H1 (cell line): ENCODE data around the gene ARL10. TPM values are rescaled to one million over a fixed set of nuclear protein-coding genes. Genes with fewer than 3 reads are reported as not detected.

Experiments used
- CTCF ChIA-PET: fragments of 300-600 bp; sonication (Branson Sonifier 250); formaldehyde crosslinking; loops from one replicate; lab custom pipeline; 2021; ENCODE audit not compliant: partially characterized antibody; lab: Charles Lee
- POLR2A ChIA-PET: fragments of 300-600 bp; sonication (Branson Sonifier 250); formaldehyde crosslinking; loops from one replicate; lab custom pipeline; 2021; ENCODE audit warnings: inconsistent platforms; ENCODE audit not compliant: partially characterized antibody; lab: Charles Lee
- DNase-seq, 2 experiments: peaks; one replicate each; pipeline versions ENCODE4 v3.0.0 to v3.0.0-alpha.2; 2010 to 2022; ENCODE audit warnings: low spot score in 2 of 2, low read depth in 1 of 2, mixed read lengths in 1 of 2
- FAIRE-seq: peaks from 2 replicates; lab custom pipeline; 2011; peaks lifted over from hg19 to GRCh38; lab: Jason Lieb, UNC
- H2AFZ ChIP-seq: 2 replicates; pipeline ENCODE4 v1.8.1; 2012; ENCODE audit warnings: low read length, inconsistent platforms
- H2AK5ac ChIP-seq: 2 replicates; pipeline ENCODE4 v1.6.1; 2013; ENCODE audit warnings: low read depth, low read length
- H2BK120ac ChIP-seq: replicated peaks from 2 replicates; pipeline ENCODE3; 2013; ENCODE audit warnings: low read depth, low read length, inconsistent platforms
- H2BK12ac ChIP-seq: 2 replicates; pipeline ENCODE4 v1.6.1; 2013; ENCODE audit warnings: low read depth, low read length
- H2BK15ac ChIP-seq: 2 replicates; pipeline ENCODE4 v1.6.1; 2013; ENCODE audit warnings: low read length
- H2BK20ac ChIP-seq: 2 replicates; pipeline ENCODE4 v1.6.1; 2013; ENCODE audit warnings: low read length
- H2BK5ac ChIP-seq: 2 replicates; pipeline ENCODE4 v1.6.1; 2013; ENCODE audit warnings: low read depth, low read length
- H3K14ac ChIP-seq: 2 replicates; pipeline ENCODE4 v1.6.1; 2013; ENCODE audit warnings: inconsistent platforms; ENCODE audit not compliant: insufficient read length
- H3K18ac ChIP-seq: 2 replicates; pipeline ENCODE4 v1.6.1; 2013; ENCODE audit warnings: low read length; ENCODE audit errors: extremely low read depth
- H3K23ac ChIP-seq: 2 replicates; pipeline ENCODE4 v1.6.1; 2013; ENCODE audit warnings: inconsistent platforms; ENCODE audit not compliant: insufficient read length
- H3K23me2 ChIP-seq: 2 replicates; pipeline ENCODE4 v1.6.1; 2013; ENCODE audit warnings: low read depth, low read length
- H3K27ac ChIP-seq: 2 replicates; pipeline ENCODE4 v1.6.1; 2011; ENCODE audit warnings: low read depth, low read length, inconsistent platforms
- H3K27me3 ChIP-seq, 4 experiments: replicated peaks in 1 of 4; 1 replicate in 1 of 4; 2 replicates in 3 of 4; pipeline versions ENCODE4 v1.6.1 to v1.8.1; 2011 to 2013; ENCODE audit warnings: low read length in 3 of 4, mild to moderate bottlenecking in 3 of 4, inconsistent platforms in 2 of 4, mixed read lengths in 2 of 4, moderate library complexity in 1 of 4; ENCODE audit not compliant: control insufficient read depth in 3 of 4, insufficient read depth in 3 of 4; ENCODE audit errors: extremely low read depth in 1 of 4
- H3K36me3 ChIP-seq, 4 experiments: 2 replicates each; pipeline versions ENCODE4 v1.6.1 to v1.8.1; 2011 to 2013; ENCODE audit warnings: mild to moderate bottlenecking in 4 of 4, low read length in 3 of 4, moderate library complexity in 2 of 4, control low read depth in 1 of 4, inconsistent platforms in 1 of 4; ENCODE audit not compliant: insufficient read depth in 4 of 4, control insufficient read depth in 2 of 4
- H3K4ac ChIP-seq: replicated peaks from 2 replicates; pipeline ENCODE3; 2013; ENCODE audit warnings: low read length, low read depth, mixed read lengths, inconsistent platforms; ENCODE audit not compliant: insufficient read length
- H3K4me1 ChIP-seq, 4 experiments: replicated peaks in 1 of 4; 1 replicate in 1 of 4; 2 replicates in 3 of 4; pipeline versions ENCODE4 v1.6.1 to v1.8.1; 2011 to 2013; ENCODE audit warnings: low read length in 3 of 4, inconsistent platforms in 2 of 4, mixed read lengths in 1 of 4; ENCODE audit not compliant: insufficient read depth in 4 of 4, control insufficient read depth in 3 of 4
- H3K4me2 ChIP-seq, 2 experiments: 2 replicates each; pipeline versions ENCODE4 v1.6.1 to v1.8.1; 2011 to 2013; ENCODE audit warnings: low read depth in 2 of 2, low read length in 2 of 2, control low read depth in 1 of 2, inconsistent platforms in 1 of 2, mild to moderate bottlenecking in 1 of 2; ENCODE audit not compliant: insufficient read depth in 1 of 2
- H3K4me3 ChIP-seq, 4 experiments: fragments of 200-600, 300-600 bp in 1 of 4; sonication (generic), shearing (Covaris generic), sonication (Bioruptor Twin) in 1 of 4; 2 replicates each; pipeline versions ENCODE4 v1.5.1 to v1.8.1; 2011 to 2016; ENCODE audit warnings: low read length in 4 of 4, low read depth in 3 of 4, control low read depth in 2 of 4, inconsistent platforms in 2 of 4, mild to moderate bottlenecking in 2 of 4, mixed read lengths in 1 of 4, moderate library complexity in 1 of 4; ENCODE audit not compliant: insufficient read depth in 2 of 4; ENCODE audit errors: extremely low read depth in 1 of 4
- H3K56ac ChIP-seq: replicated peaks from 2 replicates; pipeline ENCODE3; 2013; ENCODE audit warnings: low read depth, mild to moderate bottlenecking, mixed read lengths, low read length, inconsistent platforms; ENCODE audit not compliant: insufficient read length
- H3K79me1 ChIP-seq: 2 replicates; pipeline ENCODE4 v1.6.1; 2013; ENCODE audit warnings: low read depth, low read length, control low read depth
- H3K79me2 ChIP-seq, 2 experiments: 2 replicates each; pipeline versions ENCODE4 v1.6.1 to v1.8.1; 2012 to 2013; ENCODE audit warnings: low read length in 2 of 2, mild to moderate bottlenecking in 2 of 2, inconsistent platforms in 1 of 2; ENCODE audit not compliant: insufficient read depth in 2 of 2, control insufficient read depth in 1 of 2
- H3K9ac ChIP-seq, 4 experiments: replicated peaks in 1 of 4; 1 replicate in 1 of 4; 2 replicates in 3 of 4; pipeline versions ENCODE4 v1.6.1 to v1.8.1; 2011 to 2013; ENCODE audit warnings: low read depth in 3 of 4, low read length in 3 of 4, control low read depth in 2 of 4, mild to moderate bottlenecking in 2 of 4, moderate library complexity in 2 of 4, inconsistent platforms in 1 of 4; ENCODE audit errors: extremely low read depth in 1 of 4
- H3K9me3 ChIP-seq, 2 experiments: 2 replicates each; pipeline versions ENCODE4 v1.6.1 to v1.8.1; 2012 to 2013; ENCODE audit warnings: mild to moderate bottlenecking in 2 of 2, moderate library complexity in 2 of 2, control low read depth in 1 of 2, inconsistent platforms in 1 of 2, low read depth in 1 of 2, low read length in 1 of 2, mixed read lengths in 1 of 2; ENCODE audit not compliant: insufficient read depth in 2 of 2
- H4K20me1 ChIP-seq, 2 experiments: replicated peaks in 1 of 2; 2 replicates each; pipeline versions ENCODE3 to v1.8.1; 2011 to 2013; ENCODE audit warnings: inconsistent platforms in 2 of 2, low read length in 2 of 2, mild to moderate bottlenecking in 1 of 2; ENCODE audit not compliant: insufficient read depth in 2 of 2, control insufficient read depth in 1 of 2
- H4K5ac ChIP-seq: 2 replicates; pipeline ENCODE4 v1.6.1; 2013; ENCODE audit warnings: low read length, low read depth, mixed read lengths, inconsistent platforms; ENCODE audit not compliant: insufficient read length
- H4K8ac ChIP-seq: 2 replicates; pipeline ENCODE4 v1.8.0; 2013; ENCODE audit warnings: mild to moderate bottlenecking, moderate library complexity, low read length, inconsistent platforms; ENCODE audit not compliant: insufficient read depth; ENCODE audit errors: extremely low read depth
- H4K91ac ChIP-seq: replicated peaks from 2 replicates; pipeline ENCODE3; 2013; ENCODE audit warnings: low read length, mixed read lengths, inconsistent platforms; ENCODE audit not compliant: insufficient read length
- ASH2L ChIP-seq: fragments of 200-600, 300-600 bp; sonication (generic); IDR thresholded peaks from one replicate; pipeline ENCODE4 v1.7.1; 2017; ENCODE audit warnings: low read length
- CHD2 ChIP-seq: IDR thresholded peaks from 2 replicates; pipeline ENCODE4 v1.6.1; 2012; ENCODE audit warnings: low read length, improper control_type of control experiment
- FOSL1 ChIP-seq: IDR thresholded peaks from 2 replicates; pipeline ENCODE4 v1.6.1; 2011; ENCODE audit warnings: mild to moderate bottlenecking, low read depth, low read length, moderate library complexity; ENCODE audit not compliant: insufficient read depth
- HDAC2 ChIP-seq, 2 experiments: fragments of 300-600 bp in 1 of 2; sonication (generic) in 1 of 2; IDR thresholded peaks; 2 replicates each; pipeline ENCODE4 v1.6.1; 2011 to 2012; ENCODE audit warnings: low read depth in 2 of 2, low read length in 2 of 2, mild to moderate bottlenecking in 2 of 2, moderate library complexity in 2 of 2, borderline replicate concordance in 1 of 2, inconsistent platforms in 1 of 2
- POLR2AphosphoS5 ChIP-seq: IDR thresholded peaks from 2 replicates; pipeline ENCODE4 v1.6.1; 2011; ENCODE audit warnings: low read depth, low read length
- RAD21 ChIP-seq, 2 experiments: IDR thresholded peaks in 1 of 2; conservative IDR thresholded peaks in 1 of 2; 2 replicates each; pipeline ENCODE4 v1.6.1; 2011; ENCODE audit warnings: low read depth in 2 of 2, low read length in 2 of 2, improper control_type of control experiment in 1 of 2, inconsistent platforms in 1 of 2, mild to moderate bottlenecking in 1 of 2, moderate library complexity in 1 of 2
- RNF2 ChIP-seq: fragments of 200-900, 300-1000 bp; sonication (generic); IDR thresholded peaks from 2 replicates; pipeline ENCODE4 v1.7.1; 2016; ENCODE audit warnings: borderline replicate concordance, low read depth, mild to moderate bottlenecking, antibody characterized with exemption, low read length; ENCODE audit not compliant: poor library complexity, severe bottlenecking; ENCODE audit errors: missing control alignments
- TEAD4 ChIP-seq: IDR thresholded peaks from 2 replicates; pipeline ENCODE4 v1.6.1; 2012; ENCODE audit warnings: low read depth, low read length, inconsistent platforms, mixed read lengths
- WGBS, 2 experiments: shearing (Covaris generic) in 1 of 2; methylation state at CpG; one replicate each; pipeline versions ENCODE4 v1.1.6 to v1.1.7; 2013 to 2015; ENCODE audit warnings: low lambda C conversion rate in 2 of 2, mixed read lengths in 2 of 2, inconsistent platforms in 1 of 2, low coverage in 1 of 2, missing lambda C conversion rate in 1 of 2; ENCODE audit not compliant: insufficient replicate concordance in 2 of 2, insufficient coverage in 1 of 2, insufficient read length in 1 of 2; ENCODE audit errors: extremely low coverage in 1 of 2, missing lambda C conversion rate in 1 of 2; 5-methylcytosine and 5-hydroxymethylcytosine counted together
- polyA plus RNA-seq, 7 experiments: library from polyadenylated mRNA; depleted of rRNA in 3 of 7; stranded (reverse) in 5 of 7; unstranded in 2 of 7; fragments of >200 nt in 5 of 7; fragments of 200-250 nt in 2 of 7; gene quantifications; 1 replicate in 5 of 7; 2 replicates in 1 of 7; 4 replicates in 1 of 7; pipeline versions ENCODE4 v1.2.1 to v1.2.3, GENCODE V29; 2011 to 2013; ENCODE audit warnings: missing spikeins in 2 of 7, mixed read lengths in 2 of 7
- total RNA-seq: library from RNA; stranded (reverse); fragmentation: NEBNext Ultra II Directional; extraction: Animal tissue kit (Norgen Biotek cat#: 25700); gene quantifications from 2 replicates; pipeline ENCODE4 v1.2.1, GENCODE V29; 2021

The ARL10 gene
- total and polyA plus RNA-seq, 2 of the 8 experiments (the other 6 are each of a cell fraction or from before 2014, with no cell fraction given): 3.1 to 7.4 TPM

DNA sequence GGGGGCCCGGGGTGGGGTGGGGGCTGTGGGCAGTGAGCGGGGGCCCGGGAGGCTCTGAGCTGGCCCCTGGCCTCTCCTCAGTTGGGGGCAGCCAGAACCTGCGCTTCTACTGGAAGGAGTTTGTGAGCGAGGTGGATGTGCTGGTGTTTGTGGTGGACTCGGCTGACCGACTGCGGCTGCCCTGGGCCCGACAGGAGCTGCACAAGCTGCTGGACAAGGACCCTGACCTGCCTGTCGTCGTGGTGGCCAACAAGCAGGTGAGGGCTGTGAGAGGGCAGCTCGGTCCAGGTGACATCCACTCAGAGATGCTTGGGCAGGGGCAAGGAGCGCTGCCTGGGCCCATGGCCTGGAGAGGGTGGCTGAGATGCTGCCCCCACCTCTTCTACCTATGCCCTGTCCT is 3.4 kb downstream of the ARL10 start:
- Histone ChIP-seq H3K4me1 (peaks cover 0 to 5% (median 3%) of the 10 kb centered on the region in 4 experiments; a peak in 4 of 7 replicates), H3K14ac (no peak overlapping the region), H3K4ac (no peak overlapping the region), H3K23me2 (peaks cover 15% of the 10 kb centered on the region), H3K36me3 (peaks cover 0 to 6% (median 3%) of the 10 kb centered on the region in 4 experiments; a peak in 3 of 8 replicates), H3K79me1 (no peaks in the 10 kb centered on the region), H2BK15ac (no peak overlapping the region), H3K9me3 (no peaks in the 10 kb centered on the region), H3K9ac (no peak overlapping the region), H4K20me1 (peaks cover 0 to 3% of the 10 kb centered on the region in 2 experiments), H2BK20ac (no peak overlapping the region), H2BK120ac (no peak overlapping the region), H3K27ac (no peak overlapping the region), H3K18ac (no peak overlapping the region), H3K4me2 (no peak overlapping the region), H4K5ac (no peak overlapping the region), H4K8ac (no peak overlapping the region), H3K4me3 (no peak overlapping the region), H4K91ac (no peak overlapping the region), H2AFZ (no peak overlapping the region), H3K23ac (no peak overlapping the region), H3K56ac (no peak overlapping the region), H3K79me2 (no peaks in the 10 kb centered on the region), H2AK5ac (no peak overlapping the region), H2BK5ac (no peak overlapping the region), H2BK12ac (no peak overlapping the region), H3K27me3 (peaks cover 5 to 33% (median 26%) of the 10 kb centered on the region in 4 experiments)
- DNase-seq (no peak), FAIRE-seq (no peak)
- ChIA-PET POLR2A (interaction anchor here (1.1 to 10.1 kb wide), 2 partner anchors 16 to 79 kb away, joined by 4 to 93 read pairs; partner anchors contain the start of genes HIGD2A and NOP16), CTCF (interaction anchor here (0.6 to 1.6 kb wide), 3 partner anchors 12 to 292 kb away, joined by 3 to 4 read pairs (median 3); no protein-coding TSS in a partner anchor)
- WGBS, 2 experiments: 97% methylated on average over 7 of the region's 13 CpGs; no CpG with 5 or more reads in 1 of the 2 experiments
- no peak for TF ChIP-seq FOSL1
- TF ChIP-seq RNF2: no peak
- TF ChIP-seq CHD2: no peak
- TF ChIP-seq TEAD4: no peak
- no peak for TF ChIP-seq POLR2AphosphoS5
- TF ChIP-seq HDAC2 (IDR thresholded peaks at IDR 0.05; ENCODE audit: borderline replicate concordance in 1 of 2, low read depth in 2 of 2, low read length in 2 of 2): no peak
- TF ChIP-seq RAD21 (IDR thresholded peaks at IDR 0.05 in 1 of 2, conservative IDR thresholded peaks at IDR 0.05 in 1 of 2; ENCODE audit: low read depth in 2 of 2, low read length in 2 of 2): no peak
- TF ChIP-seq ASH2L: no peak
